ENCODE measurements around the gene NFIX.
A peak's percentile ranks its signal among the peaks of the same experiment; 100 is the strongest.

Gene NFIX

DNA sequence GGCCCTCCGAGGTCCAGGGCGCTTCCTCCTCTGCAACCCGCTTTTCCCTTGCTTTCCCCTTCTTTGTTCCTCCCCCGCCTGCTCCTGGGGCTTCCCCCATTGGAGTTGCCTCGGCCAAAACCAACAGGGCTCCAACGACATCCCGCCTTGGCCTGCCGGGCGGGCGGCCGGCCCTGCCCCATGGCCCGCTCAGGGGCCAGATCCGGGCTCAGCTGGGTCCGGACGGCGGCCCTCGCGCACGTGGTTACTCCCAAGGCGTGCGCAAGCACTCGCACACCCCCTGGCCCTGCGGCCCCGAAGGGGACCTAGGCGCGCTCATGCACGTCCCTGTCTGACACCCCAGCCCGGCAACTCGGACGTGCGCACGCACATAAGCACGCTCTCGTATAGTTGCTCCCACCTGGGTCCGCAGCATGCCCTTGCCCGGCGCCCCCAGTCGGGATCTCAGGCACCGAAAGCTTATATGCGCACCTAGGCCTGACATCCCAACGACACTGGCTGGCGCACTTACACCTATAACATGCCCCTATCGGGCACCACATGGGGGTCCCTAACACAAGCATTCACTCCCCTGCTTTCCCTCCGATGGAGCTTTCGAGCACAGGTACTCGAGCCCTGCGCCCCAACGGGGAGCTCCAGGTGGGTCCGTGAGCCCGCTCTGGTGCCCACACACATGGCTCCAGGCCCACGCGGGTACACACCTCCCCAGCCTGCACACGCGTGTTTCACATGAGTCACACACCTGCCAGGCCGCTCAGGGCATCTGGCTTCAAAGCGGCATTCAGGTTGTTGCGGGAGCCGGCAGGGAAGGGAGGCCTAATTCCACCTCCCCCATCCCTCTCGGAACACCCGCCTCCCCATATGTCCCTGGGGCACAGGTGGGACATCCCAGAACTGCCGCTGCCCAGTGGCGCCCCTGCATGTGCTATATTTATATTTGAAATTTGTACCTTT lies 15.0 kb downstream of the NFIX start:
- FAIRE-seq: no peak

DNA sequence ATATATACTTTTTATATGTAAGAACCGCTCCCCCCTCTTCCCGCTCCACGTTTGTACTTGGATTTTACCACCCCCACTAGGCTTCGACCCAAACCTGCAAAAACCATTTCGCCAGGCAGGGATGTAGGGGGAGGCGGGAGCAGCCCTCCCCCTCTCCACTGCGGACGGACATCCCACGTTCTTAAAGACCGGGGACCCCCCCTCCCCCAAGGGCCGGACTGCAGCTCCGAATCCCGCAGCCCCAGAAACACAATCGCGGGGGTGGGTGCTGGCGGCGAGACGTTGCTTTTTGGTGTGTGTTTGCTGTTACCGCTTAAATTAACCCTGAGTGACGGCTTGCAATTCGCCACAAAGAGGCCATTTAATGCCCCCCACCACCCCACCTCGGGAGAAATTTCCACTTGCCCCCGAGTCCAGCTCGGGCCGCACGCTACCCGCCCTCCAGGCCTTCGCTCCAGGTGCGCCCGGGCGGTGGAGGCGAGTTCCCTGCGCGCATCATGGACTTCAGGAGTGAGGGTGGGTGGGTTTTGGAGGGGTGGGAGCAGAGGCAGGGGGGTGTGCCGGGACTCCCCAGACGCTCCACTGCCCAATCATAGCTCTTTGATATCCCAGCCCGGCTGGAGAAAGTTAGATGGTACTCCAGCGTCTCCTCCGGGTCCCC lies 15.8 kb downstream of the NFIX start:
- no peak for FAIRE-seq

GRCh38 chr19:13011653-13012389 lies 16.5 kb downstream of the NFIX start:
- no peak for FAIRE-seq

DNA sequence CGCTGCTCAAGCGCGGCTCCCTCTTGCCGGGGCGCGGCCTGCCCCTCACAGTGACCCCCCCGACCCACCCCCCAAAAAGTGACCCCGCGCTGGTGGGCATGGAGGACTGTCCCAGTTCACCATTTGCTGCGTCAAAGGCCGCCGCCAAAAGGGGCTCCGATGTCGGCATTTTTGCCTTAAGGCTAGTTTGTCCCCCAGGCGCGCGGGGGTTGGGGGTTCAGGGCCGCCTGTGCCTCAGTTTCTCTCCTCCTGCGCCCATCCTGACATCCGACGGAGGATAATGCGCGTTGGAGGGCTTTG lies 17.1 kb downstream of the NFIX start:
- no peak for FAIRE-seq

DNA sequence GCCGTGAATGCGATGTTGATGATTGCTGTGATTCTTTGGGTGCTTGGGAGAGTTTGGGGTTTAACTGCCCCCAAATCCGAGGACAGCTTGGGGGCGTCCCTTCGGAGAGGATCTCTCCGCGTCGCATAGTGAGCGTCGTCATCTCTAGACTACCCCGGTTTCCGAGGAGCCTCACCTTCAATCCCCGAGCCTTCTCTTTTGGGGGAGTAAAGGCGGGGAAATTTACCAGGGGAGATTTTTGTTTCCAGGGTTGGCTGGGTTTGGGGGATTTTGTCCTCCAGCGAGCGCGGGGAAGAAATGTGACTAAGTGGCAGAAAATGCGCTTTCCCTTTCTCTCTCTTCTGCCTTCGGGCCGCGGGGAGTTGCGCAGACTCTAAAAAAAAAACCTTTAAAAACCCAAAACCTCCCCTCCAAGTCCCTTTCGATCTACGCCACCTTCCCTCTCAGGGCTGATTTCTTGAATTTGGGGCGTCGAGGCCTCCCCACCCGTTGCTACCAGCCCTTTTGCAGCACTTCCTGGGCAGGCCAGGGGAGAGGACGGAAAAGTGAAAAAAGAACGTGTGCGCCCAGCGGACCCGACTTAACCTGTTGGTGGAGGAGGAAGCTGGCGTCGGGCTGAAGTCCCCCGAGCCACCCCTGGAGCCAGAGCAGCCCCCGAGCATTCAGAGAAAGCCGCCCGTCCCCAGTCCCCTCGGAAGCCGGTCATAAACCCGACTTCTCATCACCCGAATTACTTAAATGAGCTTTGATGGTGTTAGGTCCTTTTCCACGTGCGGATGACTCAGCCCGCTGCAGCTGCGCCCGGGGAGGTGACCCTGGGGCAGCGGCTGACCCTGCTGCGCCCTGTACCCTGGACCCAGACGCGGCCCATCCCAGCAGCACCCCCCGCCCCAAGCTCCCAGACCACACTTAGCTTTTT lies 17.7 kb downstream of the NFIX start:
- FAIRE-seq: no peak

DNA sequence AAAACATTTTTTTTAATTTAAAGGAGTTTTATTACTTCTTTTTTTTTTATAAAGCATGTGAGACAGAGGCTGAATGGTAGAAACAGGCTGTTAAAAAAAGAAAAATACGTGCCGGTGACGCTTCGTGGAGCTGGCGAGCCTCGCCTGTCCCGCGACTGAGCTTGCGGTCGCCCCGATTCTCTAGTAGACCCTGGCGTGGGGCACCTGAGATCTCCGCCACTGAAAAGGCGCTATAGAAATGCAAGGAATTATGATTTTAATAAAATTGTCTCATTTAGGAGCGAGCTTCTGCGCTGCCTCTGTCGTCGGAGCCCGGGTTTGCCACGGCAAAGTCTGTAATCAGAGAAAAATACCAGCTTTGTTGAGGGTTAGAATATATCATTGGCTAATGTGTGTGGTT lies 18.4 kb downstream of the NFIX start:
- no peak for FAIRE-seq

DNA sequence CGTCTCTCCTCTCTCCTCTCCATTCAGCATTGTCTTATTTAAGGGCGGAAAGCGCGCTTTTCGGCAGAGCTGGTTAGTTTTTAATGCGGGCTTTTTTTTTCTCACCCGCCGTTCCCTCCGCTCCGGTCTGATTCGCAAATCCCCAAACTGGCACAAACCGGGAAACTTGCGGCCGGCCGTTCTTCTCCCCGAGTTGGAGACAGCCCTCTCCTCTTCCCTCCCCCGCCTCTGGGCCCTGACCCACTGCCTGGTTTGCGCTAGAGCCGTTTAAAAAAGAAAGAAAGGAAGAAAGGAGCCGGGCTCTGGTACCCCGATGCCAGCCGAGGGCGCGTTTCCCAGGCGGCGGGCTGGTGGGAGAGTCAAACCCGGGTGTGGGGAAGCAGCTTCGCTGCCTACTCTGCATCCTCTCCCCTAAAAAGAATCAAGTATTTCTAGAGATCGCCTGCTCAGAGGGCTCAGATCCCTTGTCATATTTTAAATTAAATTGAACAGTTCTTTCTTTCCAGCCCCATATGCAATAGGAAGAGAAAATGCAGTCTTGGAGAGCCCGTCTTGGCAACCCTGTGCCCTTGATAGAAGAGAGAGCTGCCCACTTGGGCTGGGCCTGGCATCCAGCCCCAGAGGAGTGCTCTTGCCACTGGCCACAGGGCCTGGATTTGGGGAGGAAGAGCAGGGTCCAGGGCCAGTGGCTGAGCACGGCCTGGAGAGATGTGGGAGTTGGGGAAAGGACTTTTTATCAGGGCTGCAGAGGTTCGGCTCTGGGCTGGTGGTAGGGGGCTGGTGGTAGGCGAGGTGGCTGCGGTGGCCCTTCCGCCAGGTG lies 19.0 kb downstream of the NFIX start:
- FAIRE-seq: no peak

DNA sequence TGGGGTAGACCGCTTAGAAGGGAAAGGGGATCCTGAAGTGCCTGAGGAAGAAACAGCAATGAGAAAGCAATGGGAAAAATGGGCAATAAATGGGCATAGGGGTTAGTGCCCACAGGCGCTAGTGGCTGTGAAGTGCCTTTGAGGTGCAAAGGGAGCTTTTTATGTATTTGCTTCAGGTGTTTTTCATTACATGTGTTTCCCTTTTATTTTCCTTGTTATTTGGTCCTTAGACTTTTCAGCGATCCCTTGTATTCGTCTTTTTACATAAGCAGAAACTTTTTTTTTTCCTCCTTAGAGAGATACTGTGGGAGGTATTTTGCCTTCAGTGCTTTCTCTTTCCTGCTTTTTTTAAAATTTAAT lies 19.6 kb downstream of the NFIX start:
- FAIRE-seq: no peak

- no peak for FAIRE-seq
Observed at GRCh38 chr19:13015361-13016223, 20.3 kb downstream of the NFIX start.

DNA sequence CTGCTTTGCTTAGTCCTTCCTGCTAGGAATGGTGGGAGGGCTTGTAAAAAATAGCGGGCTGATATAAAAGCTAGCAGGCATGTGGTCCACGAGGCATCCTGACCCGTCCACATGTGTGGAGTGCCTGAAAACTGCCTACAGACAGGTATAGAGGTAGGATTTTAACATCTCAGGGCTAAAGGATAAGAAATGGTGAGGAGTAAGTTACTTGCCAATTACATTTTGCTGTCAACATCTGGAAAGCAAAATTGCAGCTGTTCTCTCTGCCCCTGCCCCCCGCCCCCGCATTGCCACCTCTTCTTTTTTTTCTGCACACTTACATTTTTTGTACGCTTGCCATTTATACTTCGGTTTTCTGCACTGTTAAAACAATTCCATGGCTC lies 21.0 kb downstream of the NFIX start:
- FAIRE-seq: no peak

DNA sequence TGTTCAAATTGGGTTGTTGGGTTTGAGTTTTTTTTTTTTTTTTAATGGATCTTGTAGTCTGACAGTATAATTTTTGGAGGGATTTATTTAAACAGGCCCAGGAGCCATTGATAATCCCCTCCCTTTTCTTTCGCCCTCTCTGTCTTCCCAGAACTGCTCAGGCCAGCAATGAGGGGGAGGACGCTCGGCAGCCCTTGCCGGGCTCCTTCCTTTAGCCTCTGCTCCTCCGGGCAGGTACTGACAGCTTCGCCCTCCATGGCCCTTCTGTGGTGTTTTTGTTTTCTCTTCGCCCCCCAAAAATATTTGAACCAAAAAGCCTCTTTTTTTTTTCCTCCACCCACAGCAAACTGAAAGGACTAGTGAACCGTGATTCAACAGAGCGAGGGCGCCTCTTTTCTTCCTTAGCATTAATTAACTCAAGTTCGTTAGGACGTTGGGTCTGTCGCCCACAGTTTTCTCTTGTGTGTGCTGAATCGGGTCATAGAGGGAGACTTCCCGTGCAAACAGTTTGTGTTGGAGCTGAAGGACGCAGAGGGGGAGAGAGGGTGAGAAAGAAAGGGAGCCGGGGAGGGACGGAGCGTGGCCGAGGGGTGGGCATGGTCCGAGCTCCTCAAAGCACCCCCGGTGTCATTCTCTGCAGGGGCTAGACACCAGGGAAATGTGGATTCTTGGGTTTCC lies 21.5 kb downstream of the NFIX start:
- FAIRE-seq: no peak

- FAIRE-seq: no peak
Observed at GRCh38 chr19:13017306-13018034, 22.2 kb downstream of the NFIX start.

DNA sequence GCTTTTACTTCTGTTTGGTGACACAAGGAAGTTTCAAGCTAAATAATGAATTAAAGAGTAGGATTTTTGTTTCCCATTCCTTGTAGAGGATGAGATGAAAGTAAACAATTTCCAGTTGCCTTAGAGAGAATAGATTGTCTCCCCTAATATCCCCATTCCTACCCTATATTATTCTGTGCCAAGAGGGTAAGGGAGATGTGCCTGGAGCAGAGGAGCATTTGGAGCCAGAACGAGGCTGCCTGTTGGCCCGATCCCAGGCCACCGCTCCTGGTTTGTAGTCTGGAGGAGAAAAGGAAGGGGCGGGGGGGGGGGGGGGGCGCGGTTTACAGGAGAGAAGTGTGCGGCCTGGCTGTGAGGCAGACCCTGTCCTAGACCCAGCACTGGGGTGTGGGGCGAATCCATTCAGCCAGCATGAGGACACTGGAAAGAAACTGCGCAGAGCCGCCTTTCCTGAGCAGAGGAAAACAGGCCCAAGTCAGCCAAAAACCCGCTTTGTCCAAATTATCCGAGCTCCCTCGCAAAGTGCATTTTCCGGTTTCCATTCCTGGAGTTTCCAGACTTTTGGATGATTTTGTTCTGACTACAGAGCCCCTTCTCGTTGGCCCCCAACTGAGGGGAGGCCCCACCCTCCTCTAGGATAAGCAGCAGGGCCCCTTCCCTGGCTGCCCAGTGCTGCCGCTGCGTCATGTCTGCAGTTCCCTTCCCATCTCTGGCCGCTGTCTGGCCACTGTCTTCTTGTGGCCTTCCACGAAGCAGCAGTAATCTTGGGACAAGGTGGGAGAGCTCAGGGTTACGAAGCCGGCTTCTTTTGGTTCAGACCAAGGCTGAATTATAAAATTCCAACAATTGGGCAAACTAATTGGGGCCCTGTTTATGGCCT lies 23.0 kb downstream of the NFIX start:
- no peak for FAIRE-seq

- no peak for FAIRE-seq
Observed at GRCh38 chr19:13019332-13019731, 24.1 kb downstream of the NFIX start.

- FAIRE-seq: no peak
Observed at GRCh38 chr19:13020002-13020414, 24.7 kb downstream of the NFIX start.

DNA sequence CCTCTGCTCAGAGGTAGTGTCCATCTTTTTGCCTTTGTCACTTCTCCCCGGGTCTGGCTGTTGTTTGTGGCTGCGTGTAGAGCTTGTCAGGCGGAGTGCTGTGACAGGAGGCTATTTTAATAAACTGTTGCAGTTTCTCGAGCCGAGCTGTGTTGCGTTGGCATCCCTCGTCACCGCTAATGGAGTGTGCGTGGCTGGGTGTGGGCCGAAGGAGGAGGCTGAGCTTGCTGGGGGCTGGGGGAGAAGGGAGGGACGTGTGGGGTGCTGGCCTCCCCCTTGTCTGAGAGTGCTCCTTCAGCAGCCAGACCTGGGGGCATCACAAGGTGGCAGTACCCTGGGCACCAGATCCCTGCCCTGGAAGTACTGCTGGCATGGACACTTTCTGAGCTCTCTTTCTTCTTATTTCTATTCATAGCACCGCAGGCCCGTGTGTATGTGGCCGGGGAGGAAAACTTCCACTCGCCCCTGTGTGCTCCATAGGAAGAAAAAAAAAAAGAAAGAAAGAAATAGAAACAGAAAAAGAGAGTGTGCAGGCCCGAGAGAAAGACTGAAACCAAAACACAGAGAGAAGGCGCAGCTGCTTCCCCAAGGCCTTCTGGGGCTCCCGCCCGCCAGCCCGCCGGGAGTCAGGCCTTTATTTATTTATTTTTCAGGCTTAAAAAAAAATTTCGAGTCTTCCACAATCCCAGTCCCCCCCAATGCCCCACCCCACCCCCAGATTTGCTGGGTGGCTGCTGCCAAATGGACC lies 27.0 kb downstream of the NFIX start:
- no peak for FAIRE-seq

- FAIRE-seq: peak; percentile 93
Observed at GRCh38 chr19:13022859-13023636, 27.8 kb downstream of the NFIX start.
